Measurements from ENCODE around the gene SEMA4B.

DNA sequence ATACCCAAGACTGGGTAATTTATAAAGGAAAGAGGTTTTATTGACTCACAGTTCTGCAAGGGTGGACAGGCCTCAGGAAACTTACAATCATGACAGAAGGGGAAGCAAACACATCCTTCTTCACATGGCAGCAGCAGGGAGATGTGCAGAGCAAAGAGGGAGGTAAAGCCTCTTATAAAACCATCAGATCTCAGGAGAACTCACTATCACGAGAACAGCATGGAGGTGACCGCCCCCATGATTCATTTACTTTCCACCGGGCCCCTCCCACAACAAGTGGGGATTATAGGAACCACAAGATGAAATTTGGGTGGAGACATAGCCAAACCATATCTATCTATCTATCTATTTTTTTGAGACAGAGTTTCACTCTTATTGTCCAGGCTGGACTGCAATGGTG lies 38.2 kb downstream of the SEMA4B start:
- TF ChIP-seq POLR2A (IDR thresholded peaks at IDR 0.05) = no peak
- TF ChIP-seq, protein P1, sequence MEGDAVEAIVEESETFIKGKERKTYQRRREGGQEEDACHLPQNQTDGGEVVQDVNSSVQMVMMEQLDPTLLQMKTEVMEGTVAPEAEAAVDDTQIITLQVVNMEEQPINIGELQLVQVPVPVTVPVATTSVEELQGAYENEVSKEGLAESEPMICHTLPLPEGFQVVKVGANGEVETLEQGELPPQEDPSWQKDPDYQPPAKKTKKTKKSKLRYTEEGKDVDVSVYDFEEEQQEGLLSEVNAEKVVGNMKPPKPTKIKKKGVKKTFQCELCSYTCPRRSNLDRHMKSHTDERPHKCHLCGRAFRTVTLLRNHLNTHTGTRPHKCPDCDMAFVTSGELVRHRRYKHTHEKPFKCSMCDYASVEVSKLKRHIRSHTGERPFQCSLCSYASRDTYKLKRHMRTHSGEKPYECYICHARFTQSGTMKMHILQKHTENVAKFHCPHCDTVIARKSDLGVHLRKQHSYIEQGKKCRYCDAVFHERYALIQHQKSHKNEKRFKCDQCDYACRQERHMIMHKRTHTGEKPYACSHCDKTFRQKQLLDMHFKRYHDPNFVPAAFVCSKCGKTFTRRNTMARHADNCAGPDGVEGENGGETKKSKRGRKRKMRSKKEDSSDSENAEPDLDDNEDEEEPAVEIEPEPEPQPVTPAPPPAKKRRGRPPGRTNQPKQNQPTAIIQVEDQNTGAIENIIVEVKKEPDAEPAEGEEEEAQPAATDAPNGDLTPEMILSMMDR (IDR thresholded peaks at IDR 0.05) = no peak
